GM12878 (cell line): ENCODE results near the gene TMEM192.

ENCODE experiments used
- HCFC1 ChIP-seq: fragments of 150-350 bp; IDR thresholded peaks from 2 replicates; pipeline ENCODE4 v1.6.1; 2014; ENCODE audit warnings: low read length
- POLR2A ChIP-seq: IDR thresholded peaks from 2 replicates; pipeline ENCODE4 v1.6.1; 2011; ENCODE audit warnings: low read depth, mild to moderate bottlenecking, low read length
- TF ChIP-seq, protein P1 (sequence below), 3 experiments: IDR thresholded peaks in 2 of 3; conservative IDR thresholded peaks in 1 of 3; 2 replicates each; pipeline ENCODE4 v1.5.1; 2011; ENCODE audit warnings: low read depth in 3 of 3, low read length in 3 of 3, mild to moderate bottlenecking in 3 of 3, control low read depth in 2 of 3, moderate library complexity in 2 of 3, inconsistent platforms in 1 of 3, mixed read lengths in 1 of 3; ENCODE audit not compliant: control insufficient read depth in 2 of 3, insufficient read depth in 1 of 3; ENCODE audit errors: extremely low read depth in 1 of 3
- TF ChIP-seq, protein P2 (sequence below): IDR thresholded peaks from 2 replicates; pipeline ENCODE4 v1.6.1; 2012; ENCODE audit warnings: mild to moderate bottlenecking, low read depth, low read length
- TF ChIP-seq, protein P3 (sequence below): IDR thresholded peaks from 2 replicates; pipeline ENCODE4 v1.6.1; 2011; ENCODE audit warnings: low read depth, mild to moderate bottlenecking, low read length, moderate library complexity, borderline replicate concordance; ENCODE audit errors: extremely low read depth
- TF ChIP-seq, protein P4 (sequence below): IDR thresholded peaks from 2 replicates; pipeline ENCODE4 v1.6.1; 2011; ENCODE audit warnings: borderline replicate concordance, low read depth, mild to moderate bottlenecking, moderate library complexity, mixed read lengths, low read length; ENCODE audit not compliant: insufficient read depth; ENCODE audit errors: extremely low read length

DNA sequence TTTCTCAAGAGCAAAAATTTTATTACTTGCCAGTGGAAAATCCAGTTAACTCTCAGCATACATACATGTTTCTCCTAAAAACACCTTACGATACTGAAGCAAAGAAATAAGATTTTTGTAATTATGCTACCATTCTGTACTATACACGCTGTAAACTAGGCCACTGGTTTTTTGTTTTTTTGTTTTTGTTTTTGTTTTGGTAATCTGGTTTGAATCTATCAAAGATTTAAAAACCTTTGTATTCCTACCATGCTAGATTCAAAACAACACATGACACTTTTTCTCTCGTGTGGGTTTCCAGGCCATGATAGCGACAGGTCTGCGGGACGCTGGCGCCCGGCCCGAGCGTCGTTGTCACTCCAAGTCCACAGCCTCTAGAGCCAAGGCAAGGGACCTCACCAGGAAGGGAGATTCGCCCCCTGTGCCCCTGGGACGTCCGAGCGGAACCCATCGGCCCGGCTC, 723 bp downstream of the TMEM192 start:
- TF ChIP-seq, protein P1, sequence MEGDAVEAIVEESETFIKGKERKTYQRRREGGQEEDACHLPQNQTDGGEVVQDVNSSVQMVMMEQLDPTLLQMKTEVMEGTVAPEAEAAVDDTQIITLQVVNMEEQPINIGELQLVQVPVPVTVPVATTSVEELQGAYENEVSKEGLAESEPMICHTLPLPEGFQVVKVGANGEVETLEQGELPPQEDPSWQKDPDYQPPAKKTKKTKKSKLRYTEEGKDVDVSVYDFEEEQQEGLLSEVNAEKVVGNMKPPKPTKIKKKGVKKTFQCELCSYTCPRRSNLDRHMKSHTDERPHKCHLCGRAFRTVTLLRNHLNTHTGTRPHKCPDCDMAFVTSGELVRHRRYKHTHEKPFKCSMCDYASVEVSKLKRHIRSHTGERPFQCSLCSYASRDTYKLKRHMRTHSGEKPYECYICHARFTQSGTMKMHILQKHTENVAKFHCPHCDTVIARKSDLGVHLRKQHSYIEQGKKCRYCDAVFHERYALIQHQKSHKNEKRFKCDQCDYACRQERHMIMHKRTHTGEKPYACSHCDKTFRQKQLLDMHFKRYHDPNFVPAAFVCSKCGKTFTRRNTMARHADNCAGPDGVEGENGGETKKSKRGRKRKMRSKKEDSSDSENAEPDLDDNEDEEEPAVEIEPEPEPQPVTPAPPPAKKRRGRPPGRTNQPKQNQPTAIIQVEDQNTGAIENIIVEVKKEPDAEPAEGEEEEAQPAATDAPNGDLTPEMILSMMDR (IDR thresholded peaks at IDR 0.05 in 2 of 3, conservative IDR thresholded peaks at IDR 0.05 in 1 of 3; ENCODE audit: control insufficient read depth in 2 of 3, extremely low read depth in 1 of 3, insufficient read depth in 1 of 3, low read depth in 3 of 3, low read length in 3 of 3), result no peak
- TF ChIP-seq POLR2A, result no peak
- TF ChIP-seq, protein P2, sequence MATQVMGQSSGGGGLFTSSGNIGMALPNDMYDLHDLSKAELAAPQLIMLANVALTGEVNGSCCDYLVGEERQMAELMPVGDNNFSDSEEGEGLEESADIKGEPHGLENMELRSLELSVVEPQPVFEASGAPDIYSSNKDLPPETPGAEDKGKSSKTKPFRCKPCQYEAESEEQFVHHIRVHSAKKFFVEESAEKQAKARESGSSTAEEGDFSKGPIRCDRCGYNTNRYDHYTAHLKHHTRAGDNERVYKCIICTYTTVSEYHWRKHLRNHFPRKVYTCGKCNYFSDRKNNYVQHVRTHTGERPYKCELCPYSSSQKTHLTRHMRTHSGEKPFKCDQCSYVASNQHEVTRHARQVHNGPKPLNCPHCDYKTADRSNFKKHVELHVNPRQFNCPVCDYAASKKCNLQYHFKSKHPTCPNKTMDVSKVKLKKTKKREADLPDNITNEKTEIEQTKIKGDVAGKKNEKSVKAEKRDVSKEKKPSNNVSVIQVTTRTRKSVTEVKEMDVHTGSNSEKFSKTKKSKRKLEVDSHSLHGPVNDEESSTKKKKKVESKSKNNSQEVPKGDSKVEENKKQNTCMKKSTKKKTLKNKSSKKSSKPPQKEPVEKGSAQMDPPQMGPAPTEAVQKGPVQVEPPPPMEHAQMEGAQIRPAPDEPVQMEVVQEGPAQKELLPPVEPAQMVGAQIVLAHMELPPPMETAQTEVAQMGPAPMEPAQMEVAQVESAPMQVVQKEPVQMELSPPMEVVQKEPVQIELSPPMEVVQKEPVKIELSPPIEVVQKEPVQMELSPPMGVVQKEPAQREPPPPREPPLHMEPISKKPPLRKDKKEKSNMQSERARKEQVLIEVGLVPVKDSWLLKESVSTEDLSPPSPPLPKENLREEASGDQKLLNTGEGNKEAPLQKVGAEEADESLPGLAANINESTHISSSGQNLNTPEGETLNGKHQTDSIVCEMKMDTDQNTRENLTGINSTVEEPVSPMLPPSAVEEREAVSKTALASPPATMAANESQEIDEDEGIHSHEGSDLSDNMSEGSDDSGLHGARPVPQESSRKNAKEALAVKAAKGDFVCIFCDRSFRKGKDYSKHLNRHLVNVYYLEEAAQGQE, result no peak
- TF ChIP-seq, protein P3, sequence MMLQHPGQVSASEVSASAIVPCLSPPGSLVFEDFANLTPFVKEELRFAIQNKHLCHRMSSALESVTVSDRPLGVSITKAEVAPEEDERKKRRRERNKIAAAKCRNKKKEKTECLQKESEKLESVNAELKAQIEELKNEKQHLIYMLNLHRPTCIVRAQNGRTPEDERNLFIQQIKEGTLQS, result no peak
- TF ChIP-seq, protein P4, sequence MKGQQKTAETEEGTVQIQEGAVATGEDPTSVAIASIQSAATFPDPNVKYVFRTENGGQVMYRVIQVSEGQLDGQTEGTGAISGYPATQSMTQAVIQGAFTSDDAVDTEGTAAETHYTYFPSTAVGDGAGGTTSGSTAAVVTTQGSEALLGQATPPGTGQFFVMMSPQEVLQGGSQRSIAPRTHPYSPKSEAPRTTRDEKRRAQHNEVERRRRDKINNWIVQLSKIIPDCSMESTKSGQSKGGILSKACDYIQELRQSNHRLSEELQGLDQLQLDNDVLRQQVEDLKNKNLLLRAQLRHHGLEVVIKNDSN, result no peak
- no peak for TF ChIP-seq HCFC1
